HS-5 (cell line): ENCODE measurements around the gene CUL1.

Experiments used
- DNase-seq: peaks from one replicate; pipeline ENCODE4 v3.0.0-alpha.2; 2012; ENCODE audit warnings: low read depth

Gene CUL1

GRCh38 chr7:148804343-148805235, 105.9 kb downstream of the CUL1 start:
- DNase-seq = no peak

- no peak for DNase-seq
Measured at GRCh38 chr7:148806187-148806586, 107.5 kb downstream of the CUL1 start.

- no peak for DNase-seq
Measured at GRCh38 chr7:148807436-148807835, 108.7 kb downstream of the CUL1 start.

- DNase-seq = no peak
Measured at GRCh38 chr7:148809856-148810255, 111.2 kb downstream of the CUL1 start.

GRCh38 chr7:148811892-148812291, 113.2 kb downstream of the CUL1 start:
- DNase-seq = no peak

- DNase-seq = no peak
Measured at GRCh38 chr7:148813890-148814289, 115.2 kb downstream of the CUL1 start.

GRCh38 chr7:148814922-148815559, 116.3 kb downstream of the CUL1 start:
- no peak for DNase-seq

GRCh38 chr7:148815612-148816011, 116.9 kb downstream of the CUL1 start:
- no peak for DNase-seq

- DNase-seq = peak; percentile 34
Measured at GRCh38 chr7:148819697-148820360, 121.1 kb downstream of the CUL1 start.

- no peak for DNase-seq
Measured at GRCh38 chr7:148821422-148821821, 122.7 kb downstream of the CUL1 start.

GRCh38 chr7:148824864-148825263, 126.2 kb downstream of the CUL1 start:
- DNase-seq = no peak

- DNase-seq = no peak
Measured at GRCh38 chr7:148825338-148825737, 126.6 kb downstream of the CUL1 start.

GRCh38 chr7:148828965-148829364, 130.3 kb downstream of the CUL1 start:
- no peak for DNase-seq

GRCh38 chr7:148830897-148831692, 132.4 kb downstream of the CUL1 start:
- DNase-seq = no peak

GRCh38 chr7:148831782-148832181, 133.1 kb downstream of the CUL1 start:
- DNase-seq = no peak

- no peak for DNase-seq
Measured at GRCh38 chr7:148834605-148835004, 135.9 kb downstream of the CUL1 start.

- no peak for DNase-seq
Measured at GRCh38 chr7:148835854-148836253, 137.2 kb downstream of the CUL1 start.

GRCh38 chr7:148838905-148839304, 140.2 kb downstream of the CUL1 start:
- no peak for DNase-seq

GRCh38 chr7:148847815-148848734, 149.4 kb downstream of the CUL1 start:
- no peak for DNase-seq

GRCh38 chr7:148849393-148850098, 150.8 kb downstream of the CUL1 start:
- DNase-seq = no peak
